Ramos (cell line): Measurements from ENCODE around the gene PPP1R26.
"Not testable (repeated sequence)": the region's sequence is repeated elsewhere in the genome, so short reads cannot be mapped to it uniquely, and the experiment has no call there.

Experiments used
- in situ Hi-C: fragments of 300-500 bp; cut with MboI; formaldehyde crosslinking; loops from one replicate; pipeline ENCODE4 v1.14.3; 2022; ENCODE audit warnings: low sequenced_read_pairs; ENCODE audit not compliant: unreplicated experiment

The PPP1R26 gene

DNA sequence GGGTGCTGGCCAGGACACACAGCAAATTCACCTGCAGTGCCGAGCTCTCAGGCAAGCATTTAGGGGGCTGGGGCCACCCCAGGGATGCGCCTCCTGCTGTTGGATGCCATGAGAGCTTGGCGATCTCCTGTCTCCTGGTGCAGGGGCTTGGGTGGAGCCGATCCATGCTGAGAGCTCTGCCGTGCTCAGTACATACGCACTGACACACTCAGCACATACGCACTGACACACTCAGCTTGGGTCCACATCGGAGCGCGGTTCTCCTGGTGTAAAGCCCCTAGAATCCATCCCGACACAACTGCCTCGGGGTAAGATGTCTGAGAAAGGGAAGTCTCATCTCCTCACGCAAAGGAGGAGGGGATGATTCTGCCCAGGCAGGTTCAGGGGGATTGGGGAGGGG lies 56.0 kb downstream of the PPP1R26 start:
- in situ Hi-C loops, result not testable (repeated sequence)

DNA sequence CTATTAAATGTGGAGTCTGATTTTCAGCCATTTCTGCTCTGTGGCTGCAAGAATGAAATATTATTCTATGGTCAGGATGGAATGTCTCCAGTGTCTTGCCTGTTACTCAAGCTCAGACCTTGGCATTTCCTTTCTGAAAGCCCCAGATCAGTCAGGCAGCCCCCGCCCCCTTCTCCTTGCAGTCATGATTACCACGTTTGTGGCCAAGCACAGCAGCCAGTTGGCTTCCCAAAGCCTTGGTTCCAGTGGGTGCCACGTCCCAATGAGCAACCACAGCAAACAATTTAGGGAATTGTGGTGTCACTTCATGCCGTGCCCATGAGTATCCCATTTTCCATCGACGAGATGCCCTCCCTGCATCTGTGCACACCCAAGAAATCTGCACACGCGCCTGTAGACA lies 56.6 kb downstream of the PPP1R26 start:
- in situ Hi-C loops, result no loop called here
